Keratinocyte (primary cell): ENCODE data around the gene ZNF518A. TPM values are rescaled to one million over a fixed set of nuclear protein-coding genes. Genes with fewer than 3 reads are reported as not detected.

Source experiments
- DNase-seq: peaks from one replicate; pipeline ENCODE4 v3.0.0-alpha.2; 2011; ENCODE audit warnings: low read depth, missing footprints, low spot score
- FAIRE-seq: peaks from 2 replicates; lab custom pipeline; 2011; peaks lifted over from hg19 to GRCh38; lab: Jason Lieb, UNC
- H2AFZ ChIP-seq: 2 replicates; pipeline ENCODE4 v1.6.0; 2012; ENCODE audit warnings: low read length, control low read depth, inconsistent platforms; ENCODE audit not compliant: control insufficient read depth
- H3K27ac ChIP-seq: 2 replicates; pipeline ENCODE4 v1.5.1; 2011; ENCODE audit warnings: low read length; ENCODE audit not compliant: control insufficient read depth, insufficient read depth
- H3K27me3 ChIP-seq: 3 replicates; pipeline ENCODE4 v1.6.0; 2011; ENCODE audit warnings: low read length; ENCODE audit not compliant: control insufficient read depth, insufficient read depth; ENCODE audit errors: extremely low read depth
- H3K36me3 ChIP-seq, 2 experiments: 2 replicates in 1 of 2; 3 replicates in 1 of 2; pipeline ENCODE4 v1.5.1; 2011; ENCODE audit warnings: low read length in 2 of 2, mild to moderate bottlenecking in 1 of 2; ENCODE audit not compliant: control insufficient read depth in 2 of 2, insufficient read depth in 2 of 2; ENCODE audit errors: extremely low read depth in 1 of 2
- H3K4me1 ChIP-seq: 3 replicates; pipeline ENCODE4 v1.5.1; 2011; ENCODE audit warnings: low read length; ENCODE audit not compliant: control insufficient read depth, insufficient read depth; ENCODE audit errors: extremely low read depth
- H3K4me2 ChIP-seq: 3 replicates; pipeline ENCODE4 v1.6.0; 2011; ENCODE audit warnings: low read depth, low read length; ENCODE audit not compliant: control insufficient read depth, insufficient read depth; ENCODE audit errors: extremely low read depth
- H3K4me3 ChIP-seq, 3 experiments: fragments of 200-600 bp in 1 of 3; sonication (generic) in 1 of 3; 2 replicates in 2 of 3; 3 replicates in 1 of 3; pipeline ENCODE4 v1.5.1; 2011 to 2016; ENCODE audit warnings: low read length in 3 of 3, mild to moderate bottlenecking in 3 of 3, control low read depth in 2 of 3, inconsistent platforms in 1 of 3, low read depth in 1 of 3, mixed read lengths in 1 of 3, mixed run types in 1 of 3, moderate library complexity in 1 of 3; ENCODE audit not compliant: control insufficient read depth in 2 of 3, insufficient read depth in 2 of 3; ENCODE audit errors: extremely low read depth in 1 of 3
- H3K79me2 ChIP-seq: 2 replicates; pipeline ENCODE4 v1.6.0; 2012; ENCODE audit warnings: low read length; ENCODE audit not compliant: control insufficient read depth, insufficient read depth
- H3K9ac ChIP-seq: 3 replicates; pipeline ENCODE4 v1.6.0; 2011; ENCODE audit warnings: low read length; ENCODE audit not compliant: control insufficient read depth, insufficient read depth; ENCODE audit errors: extremely low read depth
- H3K9me1 ChIP-seq: 3 replicates; pipeline ENCODE4 v1.6.0; 2011; ENCODE audit warnings: low read length; ENCODE audit not compliant: control insufficient read depth, insufficient read depth; ENCODE audit errors: extremely low read depth
- H3K9me3 ChIP-seq: 2 replicates; pipeline ENCODE4 v1.5.1; 2012; ENCODE audit warnings: low read depth, low read length; ENCODE audit not compliant: control insufficient read depth
- H4K20me1 ChIP-seq: 3 replicates; pipeline ENCODE4 v1.6.0; 2011; ENCODE audit warnings: low read length; ENCODE audit not compliant: control insufficient read depth, insufficient read depth; ENCODE audit errors: extremely low read depth
- EZH2 ChIP-seq: IDR thresholded peaks from one replicate; pipeline ENCODE4 v1.6.1; 2012; ENCODE audit warnings: inconsistent platforms, mild to moderate bottlenecking, low read length, moderate library complexity
- dilution Hi-C: fragments of 300-500 bp; cut with MboI; formaldehyde crosslinking; loops from one replicate; pipeline ENCODE4 v1.7.0; 2020; ENCODE audit warnings: low sequenced_read_pairs; ENCODE audit not compliant: extremely low pct_ligation_motif_present
- polyA plus RNA-seq, 5 experiments: library from polyadenylated mRNA; depleted of rRNA in 3 of 5; stranded (reverse) in 3 of 5; stranded (forward) in 1 of 5; unstranded in 1 of 5; fragments of >200 nt; gene quantifications; 1 replicate in 1 of 5; 2 replicates in 3 of 5; 3 replicates in 1 of 5; pipeline versions ENCODE4 v1.2.1 to v1.2.3, GENCODE V29; 2011 to 2012; ENCODE audit warnings: missing spikeins in 2 of 5, low read depth in 1 of 5, low replicate concordance in 1 of 5
- TF ChIP-seq, protein P1 (sequence below), 3 experiments: IDR thresholded peaks in 1 of 3; conservative IDR thresholded peaks in 1 of 3; optimal IDR thresholded peaks in 1 of 3; 2 replicates in 2 of 3; 3 replicates in 1 of 3; pipeline versions ENCODE3 to v1.5.1; 2011; ENCODE audit warnings: low read length in 3 of 3, mild to moderate bottlenecking in 3 of 3, moderate library complexity in 2 of 3, control low read depth in 1 of 3, inconsistent platforms in 1 of 3; ENCODE audit not compliant: insufficient read depth in 2 of 3; ENCODE audit errors: extremely low read depth in 1 of 3

Gene ZNF518A
- polyA plus RNA-seq, 1 donor (not counting 4 experiments of a cell fraction or from before 2014, with no cell fraction given) = 10.0 TPM

DNA sequence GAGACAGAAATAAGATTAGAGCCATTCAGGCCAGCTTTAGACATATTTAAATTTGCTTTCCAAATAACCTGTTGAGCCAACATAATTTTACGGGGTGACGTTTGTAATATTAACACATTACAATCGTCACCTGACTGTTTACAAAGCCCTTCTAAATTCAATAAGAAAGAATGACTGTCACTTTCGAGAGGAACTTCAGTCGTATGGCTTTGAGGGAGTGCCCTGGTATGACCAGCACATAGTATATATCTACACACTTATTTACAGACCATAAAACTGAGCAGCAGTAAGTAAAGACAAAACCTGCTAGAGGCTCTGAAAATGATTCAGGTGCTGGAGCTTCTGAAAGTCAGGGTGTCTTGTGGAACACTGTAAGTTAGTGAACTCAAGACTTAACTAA is 78.8 kb downstream of the ZNF518A start:
- no peak overlapping the region for H3K9ac ChIP-seq
- no peak overlapping the region for H3K27ac ChIP-seq
- H4K20me1 ChIP-seq = no peaks in the 10 kb centered on the region
- H3K27me3 ChIP-seq = no peaks in the 10 kb centered on the region
- no peaks in the 10 kb centered on the region for H3K36me3 ChIP-seq
- no peaks in the 10 kb centered on the region for H3K9me1 ChIP-seq
- H3K4me3 ChIP-seq = no peak overlapping the region
- H3K79me2 ChIP-seq = no peaks in the 10 kb centered on the region
- DNase-seq (no peak), FAIRE-seq (no peak)
- no peak overlapping the region for H3K4me2 ChIP-seq
- TF ChIP-seq, protein P1, sequence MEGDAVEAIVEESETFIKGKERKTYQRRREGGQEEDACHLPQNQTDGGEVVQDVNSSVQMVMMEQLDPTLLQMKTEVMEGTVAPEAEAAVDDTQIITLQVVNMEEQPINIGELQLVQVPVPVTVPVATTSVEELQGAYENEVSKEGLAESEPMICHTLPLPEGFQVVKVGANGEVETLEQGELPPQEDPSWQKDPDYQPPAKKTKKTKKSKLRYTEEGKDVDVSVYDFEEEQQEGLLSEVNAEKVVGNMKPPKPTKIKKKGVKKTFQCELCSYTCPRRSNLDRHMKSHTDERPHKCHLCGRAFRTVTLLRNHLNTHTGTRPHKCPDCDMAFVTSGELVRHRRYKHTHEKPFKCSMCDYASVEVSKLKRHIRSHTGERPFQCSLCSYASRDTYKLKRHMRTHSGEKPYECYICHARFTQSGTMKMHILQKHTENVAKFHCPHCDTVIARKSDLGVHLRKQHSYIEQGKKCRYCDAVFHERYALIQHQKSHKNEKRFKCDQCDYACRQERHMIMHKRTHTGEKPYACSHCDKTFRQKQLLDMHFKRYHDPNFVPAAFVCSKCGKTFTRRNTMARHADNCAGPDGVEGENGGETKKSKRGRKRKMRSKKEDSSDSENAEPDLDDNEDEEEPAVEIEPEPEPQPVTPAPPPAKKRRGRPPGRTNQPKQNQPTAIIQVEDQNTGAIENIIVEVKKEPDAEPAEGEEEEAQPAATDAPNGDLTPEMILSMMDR (optimal IDR thresholded peaks at IDR 0.05 in 1 of 3, IDR thresholded peaks at IDR 0.05 in 1 of 3, conservative IDR thresholded peaks at IDR 0.05 in 1 of 3; ENCODE audit: extremely low read depth in 1 of 3, insufficient read depth in 2 of 3, low read length in 3 of 3) = no peak
- no peak for TF ChIP-seq EZH2
- H3K9me3 ChIP-seq = no peaks in the 10 kb centered on the region
- no peak overlapping the region for H2AFZ ChIP-seq
- dilution Hi-C loops = no loop called here
- no peaks in the 10 kb centered on the region for H3K4me1 ChIP-seq

DNA sequence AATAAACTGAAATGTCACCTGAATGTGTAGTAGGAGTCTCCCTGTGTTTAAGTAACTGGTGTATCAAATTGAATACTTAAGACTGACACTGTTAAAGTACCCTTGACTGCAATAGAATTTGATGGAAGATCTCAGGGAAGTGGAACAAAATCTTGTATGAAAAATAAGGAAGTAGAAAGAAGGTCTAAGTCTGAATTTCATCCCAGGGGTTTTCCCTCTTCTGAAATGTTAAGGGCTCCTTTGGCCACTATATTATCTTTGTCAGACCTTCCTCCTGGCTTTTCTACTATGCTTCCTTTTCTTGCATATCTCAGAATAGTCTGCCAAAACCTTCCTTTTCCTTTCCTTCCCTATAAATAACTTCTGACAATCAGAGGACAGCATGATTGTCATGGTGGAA is 81.7 kb downstream of the ZNF518A start:
- no peaks in the 10 kb centered on the region for H3K27me3 ChIP-seq
- H3K9me3 ChIP-seq = no peaks in the 10 kb centered on the region
- dilution Hi-C loops = no loop called here

More for the DNA sequence above, 81.7 kb downstream of the ZNF518A start:
- no peaks in the 10 kb centered on the region for H3K79me2 ChIP-seq
- no peak overlapping the region for H3K27ac ChIP-seq
- no peak overlapping the region for H3K4me3 ChIP-seq
- DNase-seq (no peak), FAIRE-seq (no peak)
- H3K4me2 ChIP-seq = no peak overlapping the region
- no peaks in the 10 kb centered on the region for H3K9me1 ChIP-seq
- H3K9ac ChIP-seq = no peak overlapping the region
- no peaks in the 10 kb centered on the region for H3K4me1 ChIP-seq
- TF ChIP-seq, protein P1 (optimal IDR thresholded peaks at IDR 0.05 in 1 of 3, IDR thresholded peaks at IDR 0.05 in 1 of 3, conservative IDR thresholded peaks at IDR 0.05 in 1 of 3; ENCODE audit: extremely low read depth in 1 of 3, insufficient read depth in 2 of 3, low read length in 3 of 3) = no peak
- no peak for TF ChIP-seq EZH2
- H2AFZ ChIP-seq = no peak overlapping the region
- H3K36me3 ChIP-seq = no peaks in the 10 kb centered on the region
- H4K20me1 ChIP-seq = no peaks in the 10 kb centered on the region
